CD14-positive monocyte (primary cell): Measurements from ENCODE around the gene CGNL1. TPM values are rescaled to one million over a fixed set of nuclear protein-coding genes. Genes with fewer than 3 reads are reported as not detected.

Source experiments
- DNase-seq, 3 donors: peaks; one replicate each; pipeline ENCODE4 v3.0.0-alpha.2; 2011 to 2022
- H2AFZ ChIP-seq: 2 replicates; pipeline ENCODE4 v1.6.0; 2012; ENCODE audit warnings: mild to moderate bottlenecking, low read depth, low read length, inconsistent platforms; ENCODE audit not compliant: insufficient read depth, poor library complexity, severe bottlenecking
- H3K27ac ChIP-seq, 2 donors: 1 replicate in 1 of 2; 2 replicates in 1 of 2; pipeline ENCODE4 v1.5.1; 2012 to 2013; ENCODE audit warnings: low read length in 2 of 2, control low read depth in 1 of 2, inconsistent platforms in 1 of 2, low read depth in 1 of 2, mild to moderate bottlenecking in 1 of 2
- H3K27me3 ChIP-seq, 2 donors: one replicate each; pipeline versions ENCODE4 v1.6.0 to v1.6.1; 2011 to 2013; ENCODE audit warnings: low read length in 2 of 2; ENCODE audit not compliant: control insufficient read depth in 2 of 2, insufficient read depth in 2 of 2
- H3K36me3 ChIP-seq, 2 donors: replicated peaks in 1 of 2; 1 replicate in 1 of 2; 2 replicates in 1 of 2; pipeline versions ENCODE4 v1.5.1 to v1.6.1; 2012 to 2013; ENCODE audit warnings: low read length in 2 of 2, control low read depth in 1 of 2, inconsistent platforms in 1 of 2, mild to moderate bottlenecking in 1 of 2; ENCODE audit not compliant: insufficient read depth in 2 of 2, control insufficient read depth in 1 of 2
- H3K4me1 ChIP-seq, 2 donors: 1 replicate in 1 of 2; 2 replicates in 1 of 2; pipeline versions ENCODE4 v1.5.1 to v1.6.1; 2012 to 2013; ENCODE audit warnings: low read length in 2 of 2, control low read depth in 1 of 2, inconsistent platforms in 1 of 2, mild to moderate bottlenecking in 1 of 2, moderate library complexity in 1 of 2; ENCODE audit not compliant: insufficient read depth in 2 of 2, control insufficient read depth in 1 of 2
- H3K4me2 ChIP-seq: replicated peaks from 2 replicates; pipeline ENCODE3; 2012; ENCODE audit warnings: low read length, moderate library complexity, mild to moderate bottlenecking; ENCODE audit not compliant: poor library complexity, severe bottlenecking; ENCODE audit errors: extremely low read depth
- H3K4me3 ChIP-seq, 3 experiments: fragments of 200-600 bp in 1 of 3; sonication (generic) in 1 of 3; replicated peaks in 1 of 3; 1 replicate in 2 of 3; 2 replicates in 1 of 3; pipeline ENCODE4 v1.5.1; 2011 to 2013; ENCODE audit warnings: low read length in 3 of 3, mild to moderate bottlenecking in 3 of 3, control low read depth in 2 of 3, low read depth in 2 of 3, inconsistent platforms in 1 of 3, moderate library complexity in 1 of 3
- H3K79me2 ChIP-seq: 2 replicates; pipeline ENCODE4 v1.6.0; 2012; ENCODE audit warnings: mild to moderate bottlenecking, control low read depth, inconsistent platforms, low read length, moderate library complexity; ENCODE audit not compliant: insufficient read depth
- H3K9ac ChIP-seq: 2 replicates; pipeline ENCODE4 v1.6.0; 2017; ENCODE audit warnings: low read length, mild to moderate bottlenecking; ENCODE audit not compliant: insufficient read depth, poor library complexity, severe bottlenecking
- H3K9me3 ChIP-seq, 2 donors: replicated peaks in 1 of 2; 1 replicate in 1 of 2; 2 replicates in 1 of 2; pipeline versions ENCODE4 v1.5.1 to v1.6.1; 2012 to 2013; ENCODE audit warnings: low read length in 2 of 2, control low read depth in 1 of 2; ENCODE audit not compliant: control insufficient read depth in 1 of 2, insufficient read depth in 1 of 2
- H4K20me1 ChIP-seq: 2 replicates; pipeline ENCODE4 v1.6.0; 2012; ENCODE audit warnings: mild to moderate bottlenecking, low read length, control low read depth, moderate library complexity; ENCODE audit not compliant: insufficient read depth
- H3K27ac Mint-ChIP-seq, 7 donors: one replicate each; pipeline ENCODE4 v1.8.0; 2020; ENCODE audit warnings: mild to moderate bottlenecking in 7 of 7, mixed read lengths in 7 of 7, moderate library complexity in 6 of 7, inconsistent platforms in 2 of 7
- H3K27me3 Mint-ChIP-seq, 3 donors: one replicate each; pipeline ENCODE4 v1.8.0; 2021 to 2022; ENCODE audit warnings: low read depth in 3 of 3, mild to moderate bottlenecking in 3 of 3, mixed read lengths in 3 of 3, moderate library complexity in 3 of 3, inconsistent platforms in 1 of 3
- H3K36me3 Mint-ChIP-seq, 2 donors: one replicate each; pipeline ENCODE4 v1.8.0; 2020; ENCODE audit warnings: mixed read lengths in 2 of 2, inconsistent platforms in 1 of 2, mild to moderate bottlenecking in 1 of 2
- H3K4me1 Mint-ChIP-seq: one replicate; pipeline ENCODE4 v1.8.0; 2020; ENCODE audit warnings: mild to moderate bottlenecking, mixed read lengths
- H3K4me3 Mint-ChIP-seq, 2 donors: one replicate each; pipeline ENCODE4 v1.8.0; 2020; ENCODE audit warnings: mild to moderate bottlenecking in 2 of 2, mixed read lengths in 2 of 2, moderate library complexity in 1 of 2
- H3K9me3 Mint-ChIP-seq, 7 donors: one replicate each; pipeline ENCODE4 v1.8.0; 2020 to 2022; ENCODE audit warnings: mixed read lengths in 7 of 7, mild to moderate bottlenecking in 6 of 7, moderate library complexity in 6 of 7, inconsistent platforms in 2 of 7
- WGBS: methylation state at CpG from one replicate; pipeline ENCODE4 v1.1.5; 2013; ENCODE audit warnings: missing lambda C conversion rate; ENCODE audit not compliant: insufficient coverage; 5-methylcytosine and 5-hydroxymethylcytosine counted together
- intact Hi-C, 2 donors: fragments of 100-400 bp; cut with micrococcal nuclease; formaldehyde crosslinking; loops; one replicate each; pipeline versions ENCODE4 v1.15.0 to v1.15.1; 2023
- polyA plus RNA-seq, 3 donors: library from polyadenylated mRNA; depleted of rRNA in 1 of 3; unstranded in 2 of 3; stranded (reverse) in 1 of 3; fragments of 300-500 nt in 2 of 3; fragments of >200 nt in 1 of 3; fragmentation: Illumina TruSeq in 2 of 3; gene quantifications; 1 replicate in 2 of 3; 2 replicates in 1 of 3; pipeline ENCODE4 v1.2.3, GENCODE V29; 2012 to 2021
- TF ChIP-seq, protein P1 (sequence below): fragments of 200-600 bp; IDR thresholded peaks from one replicate; pipeline ENCODE4 v1.8.0; 2022; ENCODE audit warnings: antibody characterized with exemption, mild to moderate bottlenecking

The CGNL1 gene
- polyA plus RNA-seq, 3 donors: not detected

DNA sequence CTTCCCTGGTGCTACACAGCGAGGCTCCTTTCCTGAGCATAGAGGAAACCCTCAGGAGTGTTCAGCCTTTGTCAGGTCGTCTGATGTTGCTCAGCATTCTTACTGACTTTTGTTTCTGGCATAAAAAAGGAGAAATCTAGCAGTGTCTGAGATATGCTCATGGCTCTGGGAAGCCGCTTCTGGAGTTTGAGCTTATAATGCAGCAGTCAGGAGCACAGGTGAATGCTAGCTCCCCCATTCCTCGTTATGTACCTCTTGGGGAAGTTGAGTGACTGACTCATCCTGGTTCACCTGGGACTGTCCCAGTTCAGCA is 166.2 kb downstream of the CGNL1 start:
- peaks cover 0 to 3% (median 2%) of the 10 kb centered on the region in 3 donors for H3K27me3 Mint-ChIP-seq
- H3K27ac Mint-ChIP-seq: no peak overlapping the region
- intact Hi-C loops: loop anchor here in 1 of 2 donors (5.0 kb wide), 1 partner anchor 200 kb away; no protein-coding TSS in a partner anchor

DNA sequence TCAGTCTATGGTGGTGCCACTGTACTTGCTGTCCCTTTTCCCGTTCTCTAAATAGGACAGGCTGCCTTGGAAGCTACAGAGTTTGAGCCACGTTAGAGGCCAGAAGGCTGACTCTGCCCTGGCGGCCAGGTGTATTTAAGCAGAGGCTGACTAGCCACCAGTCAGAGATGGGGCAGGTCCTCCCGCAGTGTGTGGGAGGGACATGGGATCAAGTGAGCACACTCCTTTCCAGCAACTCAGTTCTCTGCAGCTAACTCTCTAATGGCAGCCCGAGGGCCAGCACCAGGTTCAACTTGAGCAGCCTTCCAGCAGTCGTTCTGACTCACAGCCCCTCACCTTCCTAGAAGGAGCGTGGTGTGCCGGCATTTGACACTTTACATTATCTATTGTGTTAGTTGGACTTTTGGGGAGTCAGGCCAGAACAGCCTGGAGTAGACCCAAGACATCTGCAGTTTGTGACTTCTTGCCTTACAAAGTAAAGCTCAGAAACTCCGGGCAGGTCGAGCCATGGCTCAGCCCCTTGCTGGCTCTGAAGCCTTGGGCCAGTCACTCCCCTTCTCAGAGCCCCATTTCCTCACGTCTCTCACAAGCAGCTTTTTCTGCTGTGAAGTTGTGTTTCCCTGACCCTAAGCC is 168.7 kb downstream of the CGNL1 start:
- Histone ChIP-seq H3K9ac (no peak overlapping the region), H2AFZ (no peak overlapping the region), H3K4me3 (no peak overlapping the region), H3K36me3 (no peaks in the 10 kb centered on the region), H3K4me2 (no peak overlapping the region), H3K27ac (no peak overlapping the region), H3K9me3 (no peaks in the 10 kb centered on the region), H3K27me3 (no peaks in the 10 kb centered on the region), H4K20me1 (no peaks in the 10 kb centered on the region), H3K4me1 (no peaks in the 10 kb centered on the region), H3K79me2 (no peaks in the 10 kb centered on the region)
- 93% methylated on average over 6 of the region's 11 CpGs for WGBS
- Mint-ChIP-seq H3K27me3 (peaks cover 2 to 7% (median 3%) of the 10 kb centered on the region in 3 donors), H3K4me1 (peaks cover 4% of the 10 kb centered on the region), H3K36me3 (no peaks in the 10 kb centered on the region), H3K27ac (no peak overlapping the region), H3K4me3 (no peak overlapping the region), H3K9me3 (peaks cover 0 to 5% (median 0%) of the 10 kb centered on the region in 7 donors)
- intact Hi-C loops: loop anchor here in 1 of 2 donors (5.0 kb wide), 1 partner anchor 203 kb away; no protein-coding TSS in a partner anchor
- TF ChIP-seq, protein P1, sequence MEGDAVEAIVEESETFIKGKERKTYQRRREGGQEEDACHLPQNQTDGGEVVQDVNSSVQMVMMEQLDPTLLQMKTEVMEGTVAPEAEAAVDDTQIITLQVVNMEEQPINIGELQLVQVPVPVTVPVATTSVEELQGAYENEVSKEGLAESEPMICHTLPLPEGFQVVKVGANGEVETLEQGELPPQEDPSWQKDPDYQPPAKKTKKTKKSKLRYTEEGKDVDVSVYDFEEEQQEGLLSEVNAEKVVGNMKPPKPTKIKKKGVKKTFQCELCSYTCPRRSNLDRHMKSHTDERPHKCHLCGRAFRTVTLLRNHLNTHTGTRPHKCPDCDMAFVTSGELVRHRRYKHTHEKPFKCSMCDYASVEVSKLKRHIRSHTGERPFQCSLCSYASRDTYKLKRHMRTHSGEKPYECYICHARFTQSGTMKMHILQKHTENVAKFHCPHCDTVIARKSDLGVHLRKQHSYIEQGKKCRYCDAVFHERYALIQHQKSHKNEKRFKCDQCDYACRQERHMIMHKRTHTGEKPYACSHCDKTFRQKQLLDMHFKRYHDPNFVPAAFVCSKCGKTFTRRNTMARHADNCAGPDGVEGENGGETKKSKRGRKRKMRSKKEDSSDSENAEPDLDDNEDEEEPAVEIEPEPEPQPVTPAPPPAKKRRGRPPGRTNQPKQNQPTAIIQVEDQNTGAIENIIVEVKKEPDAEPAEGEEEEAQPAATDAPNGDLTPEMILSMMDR: no peak
- no peak for DNase-seq

More for the DNA sequence above, 166.2 kb downstream of the CGNL1 start:
- TF ChIP-seq, protein P1: peak; percentile 47
- Histone ChIP-seq H3K4me3 (no peak overlapping the region), H3K27me3 (no peaks in the 10 kb centered on the region), H4K20me1 (no peaks in the 10 kb centered on the region), H3K9ac (no peak overlapping the region), H3K79me2 (no peaks in the 10 kb centered on the region), H3K9me3 (no peaks in the 10 kb centered on the region), H3K27ac (no peak overlapping the region), H3K36me3 (no peaks in the 10 kb centered on the region), H3K4me2 (no peak overlapping the region), H2AFZ (no peak overlapping the region), H3K4me1 (no peaks in the 10 kb centered on the region)
- Mint-ChIP-seq H3K4me3 (no peak overlapping the region), H3K9me3 (peaks cover 0 to 6% (median 0%) of the 10 kb centered on the region in 7 donors), H3K4me1 (no peaks in the 10 kb centered on the region), H3K36me3 (no peaks in the 10 kb centered on the region)
- WGBS: 14% methylated on average over 3 of the region's 4 CpGs
- DNase-seq: no peak
